GM12878 (cell line): ENCODE measurements around the gene PAX3.

Experiments
- ASH2L ChIP-seq: fragments of 300-600, 200-600 bp; sonication (generic); IDR thresholded peaks from 2 replicates; pipeline ENCODE4 v1.6.1; 2017; ENCODE audit warnings: low read depth, mild to moderate bottlenecking, borderline replicate concordance
- CREB1 ChIP-seq: IDR thresholded peaks from 2 replicates; pipeline ENCODE4 v1.6.1; 2012; ENCODE audit warnings: low read depth, mild to moderate bottlenecking, inconsistent platforms
- CTCF ChIP-seq, 3 experiments: IDR thresholded peaks in 2 of 3; conservative IDR thresholded peaks in 1 of 3; 2 replicates each; pipeline ENCODE4 v1.5.1; 2011; ENCODE audit warnings: low read depth in 3 of 3, low read length in 3 of 3, mild to moderate bottlenecking in 3 of 3, control low read depth in 2 of 3, moderate library complexity in 2 of 3, inconsistent platforms in 1 of 3, mixed read lengths in 1 of 3; ENCODE audit not compliant: control insufficient read depth in 2 of 3, insufficient read depth in 1 of 3; ENCODE audit errors: extremely low read depth in 1 of 3
- EGR1 ChIP-seq, 2 experiments: IDR thresholded peaks; 1 replicate in 1 of 2; 2 replicates in 1 of 2; pipeline ENCODE4 v1.6.1; 2011 to 2012; ENCODE audit warnings: low read depth in 2 of 2, low read length in 2 of 2, borderline replicate concordance in 1 of 2, mild to moderate bottlenecking in 1 of 2, moderate library complexity in 1 of 2
- EP300 ChIP-seq, 2 experiments: fragments of 150-350 bp in 1 of 2; IDR thresholded peaks; 2 replicates each; pipeline ENCODE4 v1.6.1; 2011 to 2012; ENCODE audit warnings: low read depth in 2 of 2, low read length in 2 of 2, borderline replicate concordance in 1 of 2, improper control_type of control experiment in 1 of 2, inconsistent platforms in 1 of 2; ENCODE audit not compliant: control insufficient read depth in 1 of 2
- ESRRA ChIP-seq: IDR thresholded peaks from 2 replicates; pipeline ENCODE4 v1.6.1; 2012; ENCODE audit warnings: mild to moderate bottlenecking, low read length, improper control_type of control experiment
- JUND ChIP-seq: IDR thresholded peaks from 2 replicates; pipeline ENCODE4 v1.6.1; 2012; ENCODE audit warnings: low read depth, mild to moderate bottlenecking, low read length, improper control_type of control experiment, moderate library complexity
- POLR2A ChIP-seq: IDR thresholded peaks from 2 replicates; pipeline ENCODE4 v1.6.1; 2011; ENCODE audit warnings: low read depth, mild to moderate bottlenecking, low read length
- SRF ChIP-seq, 2 experiments: IDR thresholded peaks; 2 replicates each; pipeline ENCODE4 v1.6.1; 2011; ENCODE audit warnings: low read depth in 2 of 2, low read length in 2 of 2, mild to moderate bottlenecking in 1 of 2, moderate library complexity in 1 of 2
- TCF12 ChIP-seq: IDR thresholded peaks from 2 replicates; pipeline ENCODE4 v1.6.1; 2011; ENCODE audit warnings: low read depth, mild to moderate bottlenecking, low read length
- ZNF274 ChIP-seq: IDR thresholded peaks from one replicate; pipeline ENCODE4 v1.8.0; 2011; ENCODE audit not compliant: insufficient read length, insufficient read depth

GRCh38 chr2:222268311-222268990 is 30.3 kb downstream of the PAX3 start:
- no peak for TF ChIP-seq POLR2A
- TF ChIP-seq JUND = no peak
- TF ChIP-seq SRF (IDR thresholded peaks at IDR 0.05; ENCODE audit: low read depth in 2 of 2, low read length in 2 of 2) = no peak
- TF ChIP-seq EGR1 (IDR thresholded peaks at IDR 0.05; ENCODE audit: borderline replicate concordance in 1 of 2, low read depth in 2 of 2, low read length in 2 of 2) = no peak
- TF ChIP-seq EP300 (IDR thresholded peaks at IDR 0.05; ENCODE audit: borderline replicate concordance in 1 of 2, control insufficient read depth in 1 of 2, low read depth in 2 of 2, low read length in 2 of 2) = no peak
- TF ChIP-seq CTCF (IDR thresholded peaks at IDR 0.05 in 2 of 3, conservative IDR thresholded peaks at IDR 0.05 in 1 of 3; ENCODE audit: control insufficient read depth in 2 of 3, extremely low read depth in 1 of 3, insufficient read depth in 1 of 3, low read depth in 3 of 3, low read length in 3 of 3) = no peak
- TF ChIP-seq CREB1 = no peak
- TF ChIP-seq ESRRA = no peak
- TF ChIP-seq TCF12 = no peak
- no peak for TF ChIP-seq ZNF274
- TF ChIP-seq ASH2L = no peak
